ENCODE data around the gene PACSIN3.

PACSIN3 gene

DNA sequence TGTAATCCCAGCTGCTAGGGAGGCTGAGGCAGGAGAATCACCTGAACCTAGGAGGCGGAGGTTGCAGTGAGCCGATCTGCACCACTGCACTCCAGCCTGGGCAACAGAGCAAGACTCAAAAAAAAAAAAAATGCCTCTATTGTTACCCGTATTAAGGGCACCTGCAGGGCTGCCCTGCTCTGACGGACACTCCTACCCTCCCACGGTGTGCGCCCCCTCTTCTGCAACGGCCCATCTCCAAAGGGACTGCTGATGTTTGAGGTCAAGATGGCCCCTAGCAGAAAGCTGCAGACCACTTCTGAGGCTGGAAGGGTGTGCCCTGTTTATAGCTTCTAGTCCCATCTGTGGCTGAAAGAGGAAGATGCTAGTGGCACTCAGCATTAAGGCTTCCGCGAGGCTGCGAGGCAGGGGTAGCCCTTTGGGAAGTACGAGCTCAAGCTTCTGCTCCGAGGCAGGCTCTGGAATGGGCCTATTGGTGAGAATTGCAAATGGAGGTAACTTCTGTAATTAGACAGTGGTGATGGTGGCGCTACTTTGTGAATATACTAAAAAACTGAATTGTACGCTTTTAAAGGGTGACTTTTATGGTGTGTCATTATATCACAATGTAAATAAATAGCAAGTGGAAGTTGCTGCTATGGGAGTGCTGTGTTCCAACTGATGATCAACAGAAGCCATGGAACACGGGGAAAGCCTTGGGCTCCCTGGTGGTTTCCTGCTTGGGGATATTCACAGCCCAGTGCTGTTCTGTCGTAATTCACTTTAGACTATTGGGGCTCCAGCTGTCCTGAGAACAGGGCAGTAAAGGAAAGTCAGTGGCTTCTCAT is 33.9 kb downstream of the PACSIN3 start:
- DNase-seq, result no peak

DNA sequence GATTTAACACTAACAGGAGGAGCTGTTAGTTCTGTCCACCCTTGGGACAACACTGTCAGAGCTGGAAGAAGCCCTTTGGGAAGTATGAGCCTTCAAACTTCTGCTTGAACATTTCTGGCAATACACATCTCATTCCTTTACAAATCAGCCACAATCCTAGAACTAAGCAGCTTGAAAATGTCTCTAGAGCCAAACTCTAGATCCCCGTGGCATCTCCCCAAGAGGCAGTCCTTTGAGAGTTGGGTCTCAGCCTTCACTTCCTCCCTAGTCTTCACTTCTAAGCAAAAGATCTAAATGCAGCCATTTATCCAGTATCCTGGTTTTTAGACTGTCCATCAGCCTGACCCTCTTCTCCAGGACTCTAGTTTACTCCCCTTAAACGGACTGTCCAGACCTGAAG is 36.5 kb downstream of the PACSIN3 start:
- no peak for DNase-seq

DNA sequence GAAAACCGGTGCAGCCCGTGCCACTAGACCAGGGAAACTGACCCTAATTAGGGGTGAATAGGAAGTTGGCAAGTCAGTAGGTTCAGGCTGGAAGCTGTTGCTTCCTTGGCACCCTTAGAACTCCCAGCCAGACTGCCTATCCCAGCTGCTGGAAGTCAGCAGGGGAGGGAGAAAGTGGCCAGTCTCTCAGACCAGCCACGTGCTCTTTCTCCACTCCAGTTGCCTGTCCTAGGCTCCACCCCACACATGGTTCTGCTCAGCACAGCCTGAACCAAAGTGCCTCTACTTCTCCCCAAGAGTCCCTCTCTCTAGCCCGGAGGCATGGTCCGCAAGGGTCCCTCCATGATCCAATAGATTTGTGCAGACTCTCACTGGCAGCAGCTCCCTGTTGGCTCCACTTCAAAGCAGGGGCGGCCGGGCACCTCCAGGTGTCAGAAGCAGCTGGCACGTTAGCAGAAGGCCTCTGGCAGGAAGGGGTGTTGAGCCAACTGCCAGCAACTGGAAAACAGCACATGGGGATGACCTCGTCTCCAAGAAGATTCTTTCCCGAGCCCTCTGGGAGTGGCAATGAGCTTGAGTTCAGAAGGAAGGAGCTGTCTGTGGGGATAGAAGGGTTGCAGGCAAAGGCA is 37.2 kb downstream of the PACSIN3 start:
- DNase-seq, result no peak

DNA sequence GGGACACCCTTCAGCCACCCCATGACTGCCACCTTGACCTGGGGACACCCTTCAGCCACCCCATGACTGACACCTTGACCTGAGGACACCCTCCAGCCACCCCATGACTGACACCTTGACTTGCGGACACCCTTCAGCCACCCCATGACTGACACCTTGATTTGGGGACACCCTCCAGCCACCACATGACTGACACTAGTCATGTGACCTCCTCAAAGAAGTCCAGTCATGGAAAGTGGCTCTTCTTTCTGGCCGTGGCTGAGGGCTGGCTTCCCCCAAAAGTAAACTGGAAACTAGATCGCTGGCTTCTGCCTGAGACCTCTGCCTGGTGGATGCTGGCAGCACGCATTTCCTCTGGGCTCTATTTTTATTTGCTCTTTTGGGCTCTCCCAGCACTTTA is 38.0 kb downstream of the PACSIN3 start:
- DNase-seq, result no peak

DNA sequence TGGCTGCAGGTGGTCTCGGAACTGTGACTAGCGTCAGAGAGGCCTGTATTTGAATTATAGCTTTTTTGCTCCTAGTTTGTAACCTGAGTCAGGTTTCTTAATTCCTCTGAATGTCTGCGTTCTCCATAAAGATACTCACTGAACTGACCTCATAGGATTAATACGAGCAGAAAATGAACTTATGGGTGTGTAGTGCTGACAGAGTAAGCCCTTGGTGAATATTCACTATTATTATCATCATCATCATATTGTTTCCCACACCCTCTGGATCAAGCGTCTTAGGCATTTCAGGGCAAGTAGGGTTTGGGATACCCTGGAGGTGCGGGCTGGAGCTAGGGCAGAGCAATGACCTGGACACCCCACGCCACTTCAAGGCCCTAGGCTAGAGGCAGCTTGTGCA is 38.6 kb downstream of the PACSIN3 start:
- DNase-seq, result no peak

DNA sequence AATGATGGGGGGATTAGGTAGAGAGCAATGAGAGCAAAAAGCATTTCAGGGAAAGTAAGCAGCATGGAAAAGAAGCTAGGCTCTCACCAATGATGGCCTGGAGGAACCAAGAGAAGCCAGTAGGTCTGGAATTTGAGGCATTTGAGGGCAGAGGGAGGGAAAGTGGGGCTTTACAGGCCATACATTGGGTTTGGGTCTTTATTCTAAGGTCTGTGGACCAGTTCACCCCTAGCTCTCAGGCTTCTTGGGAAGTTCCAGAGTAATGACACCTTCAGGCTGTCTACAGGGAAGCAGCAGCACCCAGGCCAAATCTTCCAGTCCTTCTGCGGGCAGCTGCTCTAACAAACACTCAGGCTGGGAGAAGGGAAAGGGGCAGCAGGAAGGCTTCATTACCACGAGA is 39.0 kb downstream of the PACSIN3 start:
- DNase-seq, result no peak

DNA sequence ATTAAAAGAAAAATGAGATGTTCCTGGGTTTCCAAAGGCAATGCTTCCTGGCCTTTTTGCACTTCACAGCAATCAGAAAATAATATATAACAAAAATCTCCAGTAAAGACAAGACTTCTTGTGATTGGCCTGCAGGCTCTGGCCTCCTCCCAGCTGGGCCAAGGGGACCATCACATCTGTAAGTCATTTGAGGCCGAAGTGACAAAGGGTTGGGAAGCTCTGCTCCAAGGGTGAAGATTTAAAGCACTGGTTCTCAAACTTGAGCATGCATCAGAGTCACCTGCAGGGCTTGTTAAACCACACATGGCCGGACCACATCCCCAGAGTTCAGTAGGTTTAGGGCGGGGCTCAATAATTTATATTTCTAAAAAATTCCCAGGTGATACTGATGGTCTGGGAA is 41.7 kb downstream of the PACSIN3 start:
- no peak for DNase-seq

DNA sequence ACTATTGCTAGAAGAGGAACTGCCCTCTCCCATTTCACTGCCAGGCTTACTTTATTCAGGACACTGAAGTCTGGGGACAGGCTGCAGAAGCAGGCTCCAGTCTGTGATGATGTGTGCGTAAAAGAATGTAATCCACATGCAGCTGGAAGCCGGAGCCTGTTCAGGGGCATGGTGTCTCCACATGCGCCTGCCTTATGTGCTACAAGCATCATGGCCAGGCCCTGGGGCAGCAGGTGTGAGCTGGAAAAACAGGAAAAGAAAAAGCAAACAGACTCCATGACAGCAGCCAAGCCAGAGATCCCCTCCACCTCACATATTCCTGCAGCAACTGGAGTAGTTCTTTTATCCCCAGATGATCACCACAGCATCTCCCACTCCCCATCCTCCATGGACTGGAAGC is 42.9 kb downstream of the PACSIN3 start:
- DNase-seq, result no peak

DNA sequence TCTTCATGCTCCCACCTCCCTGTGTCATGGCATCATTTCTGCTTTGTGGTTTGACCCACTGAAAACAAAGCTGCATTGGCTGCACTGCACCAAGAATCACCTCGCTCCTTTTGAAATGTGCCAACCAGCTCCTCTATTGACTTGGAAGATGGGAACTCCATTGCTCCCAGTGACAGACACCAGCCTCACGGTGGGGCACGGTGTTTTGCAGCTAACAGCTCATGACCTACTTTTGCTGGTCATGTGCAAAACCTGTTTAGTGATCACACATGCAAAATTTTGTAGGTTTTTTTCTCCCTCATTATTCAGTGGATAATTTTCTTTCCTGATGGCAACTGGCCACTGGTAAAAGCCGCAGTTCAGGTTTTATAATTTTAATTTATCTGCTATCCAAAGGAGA is 46.4 kb downstream of the PACSIN3 start:
- DNase-seq, result no peak

DNA sequence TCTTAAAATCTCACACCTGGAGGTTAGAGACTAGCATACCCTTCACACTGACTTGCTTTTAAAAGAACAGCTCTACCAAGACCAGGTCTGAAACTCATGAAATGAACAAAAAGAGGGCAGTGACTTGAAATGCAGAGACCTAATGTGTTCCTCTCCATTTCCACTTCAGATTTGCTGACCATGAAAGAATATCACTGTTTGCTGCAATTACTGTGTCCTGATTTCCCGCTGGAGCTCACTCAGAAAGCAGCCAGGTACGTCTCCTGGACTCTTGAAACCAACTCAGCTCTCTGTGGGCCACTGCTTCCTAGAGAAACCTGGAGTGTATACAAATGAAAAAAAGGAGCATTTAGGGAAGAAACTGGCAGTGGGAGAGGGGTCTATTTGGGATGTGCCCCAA is 48.8 kb downstream of the PACSIN3 start:
- DNase-seq, result no peak

DNA sequence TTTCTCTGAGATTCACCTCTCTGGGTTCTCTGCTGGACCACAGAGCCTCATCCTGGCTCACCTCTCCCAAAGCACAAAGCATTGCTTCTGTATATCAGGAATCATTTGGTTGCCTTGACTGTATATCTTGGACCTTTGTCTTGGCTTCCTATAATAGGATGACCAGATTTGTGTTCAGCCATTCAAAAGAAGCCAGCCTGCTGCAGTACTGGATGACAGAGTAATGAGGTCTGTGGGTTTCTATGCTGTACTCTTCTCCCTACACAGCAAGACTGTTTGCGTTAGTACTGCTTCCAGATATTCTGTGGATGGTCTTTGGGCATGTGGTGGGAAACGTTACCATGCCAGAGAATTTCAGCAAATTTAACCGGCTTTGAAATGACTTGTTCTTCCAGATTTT is 49.3 kb downstream of the PACSIN3 start:
- DNase-seq, result no peak

DNA sequence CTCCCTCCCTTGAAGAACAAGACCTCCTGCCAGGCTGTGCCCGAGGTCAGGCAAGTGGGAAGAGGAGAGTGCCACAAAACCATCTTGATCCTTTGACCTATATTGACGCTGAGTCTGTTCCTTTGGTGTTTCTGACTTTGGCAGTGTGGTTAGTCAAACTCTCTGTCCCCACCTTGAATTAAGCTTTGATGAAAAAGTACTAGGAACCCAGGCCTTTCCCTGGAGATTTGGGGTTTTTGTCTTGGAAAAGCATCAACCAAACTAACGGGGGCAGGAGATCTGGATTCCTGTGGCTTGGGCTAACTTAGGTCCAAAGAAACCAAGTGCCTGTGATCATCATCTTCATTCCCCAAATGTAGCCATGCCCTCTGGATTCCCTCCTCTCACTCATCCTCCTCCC is 49.9 kb downstream of the PACSIN3 start:
- DNase-seq, result no peak

DNA sequence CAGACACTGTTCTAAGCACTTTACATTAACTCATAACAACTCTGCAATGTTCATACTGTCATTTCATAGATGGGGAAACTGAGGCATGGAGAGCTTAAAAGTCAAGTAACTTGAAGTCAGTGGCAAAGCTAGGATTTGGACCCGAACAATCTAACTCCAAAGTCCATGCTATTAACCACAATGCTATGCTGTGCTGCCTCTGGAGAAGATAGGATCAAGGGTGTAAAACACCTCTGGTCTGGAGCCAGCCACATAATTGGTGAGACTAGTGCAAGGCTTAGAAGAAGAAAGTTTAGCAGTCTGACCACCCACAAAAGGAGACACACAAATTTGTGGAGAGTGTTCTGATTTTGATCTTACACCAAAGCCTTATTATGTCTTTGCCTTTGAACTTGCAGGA is 53.3 kb downstream of the PACSIN3 start:
- DNase-seq, result no peak

DNA sequence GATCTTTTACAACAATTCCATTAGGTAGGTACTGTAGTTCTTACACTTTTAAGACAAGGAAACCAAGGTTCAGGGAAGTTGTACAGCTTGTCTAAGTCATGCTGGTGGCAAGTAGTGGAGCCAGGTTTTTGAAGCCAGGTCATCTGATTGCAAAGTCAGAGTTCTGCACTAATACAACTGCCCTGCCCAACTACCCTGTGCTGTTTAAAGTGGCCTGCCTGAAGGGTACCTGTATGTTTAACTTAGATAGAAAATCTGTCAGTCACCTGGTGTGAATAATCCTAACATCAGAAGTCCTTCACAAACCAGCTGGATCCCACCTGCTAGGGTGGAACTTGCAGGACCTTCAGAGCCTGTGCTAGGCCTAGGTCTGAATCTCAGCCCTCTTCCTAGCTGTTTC is 53.7 kb downstream of the PACSIN3 start:
- no peak for DNase-seq

DNA sequence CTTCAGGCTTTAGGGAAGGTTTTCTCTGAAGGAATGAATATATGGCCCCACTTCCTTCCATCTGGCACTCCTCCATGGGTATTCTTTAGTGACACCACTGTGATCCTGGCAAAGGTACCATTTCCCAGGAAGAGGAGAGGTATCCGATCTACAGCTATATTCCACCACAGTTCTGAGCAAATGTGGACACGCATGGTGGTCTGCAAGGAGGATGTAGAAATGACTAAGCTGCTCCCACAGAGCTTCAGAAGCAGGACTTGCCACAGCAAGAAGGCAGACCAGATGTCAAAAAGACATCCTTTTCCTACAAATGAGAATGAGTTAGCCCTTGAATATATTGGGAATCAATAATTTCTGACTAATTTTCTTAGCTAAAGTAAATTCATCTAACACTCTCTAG is 55.1 kb downstream of the PACSIN3 start:
- DNase-seq, result no peak

DNA sequence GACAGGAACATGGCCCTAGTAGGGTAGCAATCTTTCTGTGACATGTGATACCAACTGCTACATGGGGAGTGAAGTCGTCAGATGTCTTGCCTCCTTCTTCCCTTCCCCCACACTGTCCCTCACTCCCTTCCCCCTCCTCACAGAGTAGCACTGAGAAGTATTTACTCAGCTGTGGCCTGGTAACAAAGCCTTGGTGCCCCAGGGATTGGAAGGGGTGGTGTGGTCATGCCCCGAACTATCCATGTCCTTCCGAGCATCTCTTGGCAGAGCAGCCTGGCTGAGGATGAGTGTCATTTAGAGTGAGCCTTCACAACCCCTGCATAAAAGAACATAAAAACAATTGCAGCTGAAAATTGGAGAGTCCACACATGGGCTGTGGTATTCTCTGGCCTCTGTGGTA is 55.7 kb downstream of the PACSIN3 start:
- DNase-seq, result no peak

Measured in stimulated activated CD4-positive, alpha-beta T cell treated with anti-CD3 and anti-CD28 coated beads, Interleukin-12 subunit alpha, Interleukin-12 subunit beta, amount 100 ng/mL, for 4 hours (primary cell).